ENCODE measurements around the gene C1QTNF1. TPM values are rescaled to one million over a fixed set of nuclear protein-coding genes. Genes with fewer than 3 reads are reported as not detected.

The C1QTNF1 gene
- total RNA-seq, 1 donor = 13.8 TPM

GRCh38 chr17:79078476-79079190 is 54.7 kb downstream of the C1QTNF1 start:
- Histone ChIP-seq H3K4me2 (ENCODE audit: insufficient read depth, low read length) (no peak overlapping the region), H3K36me3 (ENCODE audit: insufficient read depth, low read length) (peaks cover 7% of the 10 kb centered on the region), H2AFZ (ENCODE audit: low read length) (no peak overlapping the region), H3K79me2 (ENCODE audit: insufficient read depth, low read length) (no peaks in the 10 kb centered on the region), H3K27me3 (ENCODE audit: insufficient read depth, low read length) (no peaks in the 10 kb centered on the region), H3K4me1 (ENCODE audit: insufficient read depth, low read length) (peaks cover 6% of the 10 kb centered on the region), H3K27ac (ENCODE audit: low read depth, low read length) (no peak overlapping the region), H4K20me1 (ENCODE audit: insufficient read depth, low read length) (peaks cover 10% of the 10 kb centered on the region), H3K9me3 (ENCODE audit: low read depth, low read length) (no peaks in the 10 kb centered on the region), H3K4me3 (ENCODE audit: insufficient read depth, low read length) (no peak overlapping the region)
- peak; percentile 69 for DNase-seq (ENCODE audit: insufficient read length, low spot score, missing footprints)
- no peak for TF ChIP-seq CTCF (IDR thresholded peaks at IDR 0.05; ENCODE audit: extremely low read depth, low read depth, low read length)

- Histone ChIP-seq H3K9me3 (ENCODE audit: low read depth, low read length) (no peaks in the 10 kb centered on the region), H2AFZ (ENCODE audit: low read length) (no peak overlapping the region), H4K20me1 (ENCODE audit: insufficient read depth, low read length) (peaks cover 10% of the 10 kb centered on the region), H3K27ac (ENCODE audit: low read depth, low read length) (no peak overlapping the region), H3K36me3 (ENCODE audit: insufficient read depth, low read length) (peaks cover 11% of the 10 kb centered on the region), H3K4me2 (ENCODE audit: insufficient read depth, low read length) (no peak overlapping the region), H3K79me2 (ENCODE audit: insufficient read depth, low read length) (no peaks in the 10 kb centered on the region), H3K4me1 (ENCODE audit: insufficient read depth, low read length) (peaks cover 6% of the 10 kb centered on the region), H3K4me3 (ENCODE audit: insufficient read depth, low read length) (no peak overlapping the region), H3K27me3 (ENCODE audit: insufficient read depth, low read length) (no peaks in the 10 kb centered on the region)
- no peak for TF ChIP-seq CTCF (IDR thresholded peaks at IDR 0.05; ENCODE audit: extremely low read depth, low read depth, low read length)
- peak; percentile 76 for DNase-seq (ENCODE audit: insufficient read length, low spot score, missing footprints)
Observed at GRCh38 chr17:79079421-79080200, 55.6 kb downstream of the C1QTNF1 start.

- no peak overlapping the region for H2AFZ ChIP-seq (ENCODE audit: low read length)
- H3K4me3 ChIP-seq (ENCODE audit: insufficient read depth, low read length) = no peak overlapping the region
- no peak overlapping the region for H3K4me2 ChIP-seq (ENCODE audit: insufficient read depth, low read length)
- H4K20me1 ChIP-seq (ENCODE audit: insufficient read depth, low read length) = peaks cover 10% of the 10 kb centered on the region
- H3K36me3 ChIP-seq (ENCODE audit: insufficient read depth, low read length) = peaks cover 11% of the 10 kb centered on the region
- H3K4me1 ChIP-seq (ENCODE audit: insufficient read depth, low read length) = peaks cover 4% of the 10 kb centered on the region
- H3K79me2 ChIP-seq (ENCODE audit: insufficient read depth, low read length) = no peaks in the 10 kb centered on the region
- TF ChIP-seq CTCF (IDR thresholded peaks at IDR 0.05; ENCODE audit: extremely low read depth, low read depth, low read length) = no peak
- DNase-seq (ENCODE audit: insufficient read length, low spot score, missing footprints) = peak; percentile 69
- H3K27ac ChIP-seq (ENCODE audit: low read depth, low read length) = no peak overlapping the region
- no peaks in the 10 kb centered on the region for H3K9me3 ChIP-seq (ENCODE audit: low read depth, low read length)
- no peaks in the 10 kb centered on the region for H3K27me3 ChIP-seq (ENCODE audit: insufficient read depth, low read length)
Observed at GRCh38 chr17:79080349-79080748, 56.4 kb downstream of the C1QTNF1 start.

GRCh38 chr17:79080761-79081290 is 56.9 kb downstream of the C1QTNF1 start:
- Histone ChIP-seq H3K4me3 (ENCODE audit: insufficient read depth, low read length) (no peak overlapping the region), H4K20me1 (ENCODE audit: insufficient read depth, low read length) (peaks cover 10% of the 10 kb centered on the region), H3K9me3 (ENCODE audit: low read depth, low read length) (no peaks in the 10 kb centered on the region), H3K27me3 (ENCODE audit: insufficient read depth, low read length) (no peaks in the 10 kb centered on the region), H2AFZ (ENCODE audit: low read length) (no peak overlapping the region), H3K36me3 (ENCODE audit: insufficient read depth, low read length) (peaks cover 11% of the 10 kb centered on the region), H3K4me1 (ENCODE audit: insufficient read depth, low read length) (no peaks in the 10 kb centered on the region), H3K4me2 (ENCODE audit: insufficient read depth, low read length) (no peak overlapping the region), H3K27ac (ENCODE audit: low read depth, low read length) (no peak overlapping the region), H3K79me2 (ENCODE audit: insufficient read depth, low read length) (no peaks in the 10 kb centered on the region)
- peak; percentile 64 for DNase-seq (ENCODE audit: insufficient read length, low spot score, missing footprints)
- no peak for TF ChIP-seq CTCF (IDR thresholded peaks at IDR 0.05; ENCODE audit: extremely low read depth, low read depth, low read length)
